Progenitor cell of endocrine pancreas (in vitro differentiated cells): ENCODE data around the gene C16orf78. TPM values are rescaled to one million over a fixed set of nuclear protein-coding genes. Genes with fewer than 3 reads are reported as not detected.

Source experiments
- DNase-seq: peaks from one replicate; pipeline ENCODE4 v3.0.0; 2021; ENCODE audit warnings: low spot score; ENCODE audit not compliant: unreplicated experiment
- H3K27ac Mint-ChIP-seq: 2 replicates; pipeline ENCODE4 v1.8.0; 2021; ENCODE audit warnings: mild to moderate bottlenecking, moderate library complexity, mixed read lengths
- H3K27me3 Mint-ChIP-seq: 2 replicates; pipeline ENCODE4 v1.8.0; 2021; ENCODE audit warnings: mixed read lengths
- H3K36me3 Mint-ChIP-seq: 2 replicates; pipeline ENCODE4 v1.8.0; 2022; ENCODE audit warnings: mixed read lengths; ENCODE audit not compliant: insufficient read depth
- H3K4me1 Mint-ChIP-seq: 2 replicates; pipeline ENCODE4 v1.8.0; 2021; ENCODE audit warnings: low read depth, mixed read lengths
- H3K4me3 Mint-ChIP-seq: 2 replicates; pipeline ENCODE4 v1.8.0; 2021; ENCODE audit warnings: low read depth, mild to moderate bottlenecking, moderate library complexity, mixed read lengths
- H3K9me3 Mint-ChIP-seq: 2 replicates; pipeline ENCODE4 v1.8.0; 2021; ENCODE audit warnings: low read depth, mixed read lengths
- CTCF ChIP-seq: fragments of 200-600 bp; sonication (generic); IDR thresholded peaks from one replicate; pipeline ENCODE4 v1.5.0; 2021; ENCODE audit warnings: antibody characterized with exemption, mild to moderate bottlenecking; ENCODE audit not compliant: unreplicated experiment
- total RNA-seq: library from RNA; stranded (reverse); gene quantifications from 2 replicates; pipeline ENCODE4 v1.2.1, GENCODE V29; 2021

Gene C16orf78
- total RNA-seq, 1 donor from 2014 or later = not detected

- H3K27ac Mint-ChIP-seq = no peak overlapping the region
- no peaks in the 10 kb centered on the region for H3K36me3 Mint-ChIP-seq
- no peaks in the 10 kb centered on the region for H3K9me3 Mint-ChIP-seq
- no peaks in the 10 kb centered on the region for H3K4me1 Mint-ChIP-seq
- H3K27me3 Mint-ChIP-seq = peaks cover 65% of the 10 kb centered on the region
- H3K4me3 Mint-ChIP-seq = no peak overlapping the region
- DNase-seq = no peak
- no peak for TF ChIP-seq CTCF
These were observed 34.9 kb upstream of the C16orf78 start for GRCh38 chr16:49338611-49339265.

GRCh38 chr16:49340466-49340865, 33.1 kb upstream of the C16orf78 start:
- Mint-ChIP-seq H3K27ac (no peak overlapping the region), H3K4me3 (no peak overlapping the region), H3K27me3 (peaks cover 64% of the 10 kb centered on the region), H3K4me1 (no peaks in the 10 kb centered on the region), H3K36me3 (no peaks in the 10 kb centered on the region), H3K9me3 (no peaks in the 10 kb centered on the region)
- no peak for DNase-seq
- TF ChIP-seq CTCF = no peak

- H3K27ac Mint-ChIP-seq = no peak overlapping the region
- H3K4me3 Mint-ChIP-seq = no peak overlapping the region
- TF ChIP-seq CTCF = no peak
- H3K4me1 Mint-ChIP-seq = no peaks in the 10 kb centered on the region
- no peaks in the 10 kb centered on the region for H3K36me3 Mint-ChIP-seq
- no peaks in the 10 kb centered on the region for H3K9me3 Mint-ChIP-seq
- DNase-seq = no peak
- peaks cover 66% of the 10 kb centered on the region for H3K27me3 Mint-ChIP-seq
These were observed 31.9 kb upstream of the C16orf78 start for GRCh38 chr16:49341706-49342105.

- Mint-ChIP-seq H3K4me3 (no peak overlapping the region), H3K27me3 (peaks cover 64% of the 10 kb centered on the region), H3K4me1 (no peaks in the 10 kb centered on the region), H3K9me3 (no peaks in the 10 kb centered on the region), H3K36me3 (no peaks in the 10 kb centered on the region), H3K27ac (no peak overlapping the region)
- no peak for TF ChIP-seq CTCF
- no peak for DNase-seq
These were observed 31.0 kb upstream of the C16orf78 start for GRCh38 chr16:49342336-49343265.

GRCh38 chr16:49343291-49343690, 30.3 kb upstream of the C16orf78 start:
- Mint-ChIP-seq H3K27me3 (peaks cover 66% of the 10 kb centered on the region), H3K9me3 (no peaks in the 10 kb centered on the region), H3K4me1 (no peaks in the 10 kb centered on the region), H3K27ac (no peak overlapping the region), H3K36me3 (no peaks in the 10 kb centered on the region), H3K4me3 (no peak overlapping the region)
- TF ChIP-seq CTCF = no peak
- no peak for DNase-seq
